NCI-H1436 treated with DMSO at 0.1 percent for 48 hours (cell line): ENCODE data around the gene CD247.

Experiments
- DNase-seq: peaks from one replicate; lab custom pipeline; 2025; lab: John Stamatoyannopoulos, UW

The CD247 gene

DNA sequence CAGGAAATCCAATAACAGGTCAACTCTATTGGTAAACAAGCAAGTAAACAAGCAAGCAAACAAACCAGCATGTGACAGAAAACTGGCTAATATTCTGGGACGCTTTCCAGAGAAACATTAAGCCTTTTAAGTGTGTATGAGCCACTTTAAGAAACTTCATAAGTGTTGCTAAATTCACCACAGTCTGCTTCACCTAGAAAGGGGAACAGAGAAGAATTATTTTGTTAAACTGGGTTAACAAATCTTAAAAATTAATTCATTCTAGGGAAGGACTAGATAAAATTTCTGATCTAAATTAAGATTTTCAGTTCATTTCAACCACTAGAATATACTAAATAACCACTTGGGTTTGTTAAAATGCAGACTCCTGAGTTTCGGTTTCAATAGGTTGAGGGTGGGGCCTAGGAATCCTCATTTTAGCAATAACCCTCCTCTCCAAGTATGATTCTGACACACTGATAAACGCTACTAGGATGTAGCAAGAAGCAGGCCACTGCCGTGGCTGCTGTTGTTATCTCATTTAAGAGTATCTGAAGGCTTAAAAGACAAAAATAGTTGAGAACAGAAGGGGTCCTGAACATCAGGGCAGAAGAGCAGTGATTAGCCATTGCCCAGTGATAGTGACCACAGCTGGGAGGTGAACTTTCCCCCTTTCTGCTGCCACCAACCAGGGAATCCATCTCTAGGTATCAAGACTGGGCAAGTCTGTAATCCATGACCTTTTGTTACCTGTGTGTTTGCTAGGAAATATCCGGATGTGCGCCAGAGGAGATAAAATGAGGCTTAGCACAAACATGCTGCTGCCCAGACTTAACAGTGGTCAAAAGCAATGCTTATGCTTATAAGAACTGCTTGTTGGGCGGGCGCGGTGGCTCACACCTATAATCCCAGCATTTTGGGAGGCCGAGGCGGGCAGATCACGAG, 24.0 kb upstream of the CD247 start:
- no peak for DNase-seq

DNA sequence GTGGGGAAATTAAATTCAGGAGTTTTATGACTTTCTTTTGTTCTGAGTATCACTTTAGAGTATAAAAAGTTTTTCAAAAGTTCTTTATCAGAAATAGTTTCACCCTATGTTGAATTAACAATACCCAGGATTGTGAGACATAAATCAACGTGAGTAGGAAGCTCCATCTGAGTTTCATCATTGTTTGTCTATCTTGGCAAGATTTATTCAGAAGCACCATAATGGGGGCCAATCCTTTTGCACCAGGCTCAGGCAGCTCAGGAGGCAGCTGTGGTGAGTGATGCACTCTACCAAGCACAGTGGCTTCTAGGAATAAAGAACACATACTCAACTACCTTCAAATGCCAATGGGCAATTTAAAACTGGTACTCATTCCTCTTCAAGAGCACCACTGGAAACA, 23.3 kb upstream of the CD247 start:
- DNase-seq, result no peak

GRCh38 chr1:167541003-167541402, 22.7 kb upstream of the CD247 start:
- DNase-seq, result no peak

DNA sequence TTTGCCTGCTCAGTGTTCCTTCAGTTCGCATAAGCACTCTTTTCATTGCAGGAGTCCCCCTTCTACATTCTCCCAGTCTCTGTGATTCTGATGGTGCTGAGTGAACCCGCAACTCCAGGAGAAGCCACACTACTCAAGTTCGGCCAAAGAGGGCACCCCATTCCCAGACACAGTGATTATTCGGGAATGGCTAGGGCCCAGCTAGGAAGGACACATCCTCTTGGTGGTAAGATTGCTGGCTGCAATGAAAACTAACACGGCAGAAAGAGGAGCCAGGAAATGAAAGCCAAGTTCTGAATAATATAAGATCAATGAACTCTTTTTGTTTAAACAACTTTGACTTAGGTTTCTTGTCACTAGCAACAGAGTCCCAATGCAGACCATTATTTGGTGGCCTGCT, 20.3 kb upstream of the CD247 start:
- DNase-seq, result no peak

- no peak for DNase-seq
These were observed 15.5 kb upstream of the CD247 start for GRCh38 chr1:167533851-167534300.

GRCh38 chr1:167532964-167533824, 14.9 kb upstream of the CD247 start:
- DNase-seq, result no peak

- no peak for DNase-seq
These were observed 14.0 kb upstream of the CD247 start for GRCh38 chr1:167532375-167532774.

GRCh38 chr1:167529829-167530474, 11.6 kb upstream of the CD247 start:
- DNase-seq, result no peak

GRCh38 chr1:167528057-167528728, 9.9 kb upstream of the CD247 start:
- DNase-seq, result no peak

DNA sequence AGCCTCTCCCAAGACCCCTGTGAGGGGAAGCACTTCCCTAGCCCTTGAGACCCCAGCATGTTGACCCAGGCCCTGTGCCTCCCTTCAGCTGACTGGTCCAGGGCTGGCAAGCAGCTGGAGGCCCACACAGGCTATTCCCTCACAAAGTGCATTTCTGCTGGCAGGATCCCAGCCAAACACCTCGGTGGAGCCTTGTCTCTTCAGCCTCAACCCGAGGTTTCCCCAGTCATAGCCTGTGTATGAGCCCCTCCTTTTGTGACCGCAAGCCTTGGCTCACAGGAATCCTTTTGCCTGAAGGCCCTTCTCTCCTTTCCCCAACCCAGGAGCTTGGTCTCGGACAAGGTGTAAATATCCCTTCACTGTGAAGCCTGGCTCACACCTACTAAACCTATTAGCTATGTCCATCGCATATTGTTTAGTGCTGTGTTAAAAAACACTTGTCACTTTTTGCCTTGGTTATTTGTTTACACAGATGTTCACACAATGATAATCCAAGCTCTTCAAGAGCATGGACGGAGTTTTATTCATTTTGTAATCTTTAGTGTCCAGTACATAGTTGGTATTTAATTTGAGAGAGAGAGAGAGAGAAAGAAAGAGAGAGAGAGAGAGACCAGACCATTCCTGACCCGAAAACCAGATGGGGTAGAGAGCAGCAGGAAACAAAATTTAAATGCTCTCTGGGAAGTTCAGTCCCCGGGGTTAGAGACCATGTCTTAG, 8.5 kb upstream of the CD247 start:
- DNase-seq, result no peak

- no peak for DNase-seq
These were observed 6.3 kb upstream of the CD247 start for GRCh38 chr1:167524651-167525050.

- DNase-seq, result no peak
These were observed 3.9 kb upstream of the CD247 start for GRCh38 chr1:167522246-167522645.

DNA sequence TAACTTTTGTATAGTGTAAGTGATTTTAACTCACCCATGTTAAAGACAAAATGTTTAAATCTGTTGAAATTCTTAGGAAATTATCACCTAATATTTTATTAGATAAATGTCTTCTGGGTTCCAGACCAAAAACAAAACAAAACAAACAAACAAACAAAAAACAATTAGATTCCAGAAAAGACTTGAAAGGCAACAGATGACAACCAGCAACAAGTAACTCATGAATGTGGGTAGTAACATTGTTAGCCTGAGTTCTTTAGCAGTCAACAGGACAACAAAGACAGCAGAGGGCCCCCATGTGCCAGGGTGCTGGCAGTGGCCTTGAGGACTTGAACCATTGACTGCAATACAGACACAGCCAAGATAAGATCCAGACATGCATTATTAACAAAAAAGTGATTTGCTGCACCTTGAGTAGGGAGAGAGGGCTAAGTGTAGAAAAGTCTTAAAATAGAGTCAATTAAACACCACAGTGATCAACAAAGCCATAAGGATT, 2.4 kb upstream of the CD247 start:
- no peak for DNase-seq

DNA sequence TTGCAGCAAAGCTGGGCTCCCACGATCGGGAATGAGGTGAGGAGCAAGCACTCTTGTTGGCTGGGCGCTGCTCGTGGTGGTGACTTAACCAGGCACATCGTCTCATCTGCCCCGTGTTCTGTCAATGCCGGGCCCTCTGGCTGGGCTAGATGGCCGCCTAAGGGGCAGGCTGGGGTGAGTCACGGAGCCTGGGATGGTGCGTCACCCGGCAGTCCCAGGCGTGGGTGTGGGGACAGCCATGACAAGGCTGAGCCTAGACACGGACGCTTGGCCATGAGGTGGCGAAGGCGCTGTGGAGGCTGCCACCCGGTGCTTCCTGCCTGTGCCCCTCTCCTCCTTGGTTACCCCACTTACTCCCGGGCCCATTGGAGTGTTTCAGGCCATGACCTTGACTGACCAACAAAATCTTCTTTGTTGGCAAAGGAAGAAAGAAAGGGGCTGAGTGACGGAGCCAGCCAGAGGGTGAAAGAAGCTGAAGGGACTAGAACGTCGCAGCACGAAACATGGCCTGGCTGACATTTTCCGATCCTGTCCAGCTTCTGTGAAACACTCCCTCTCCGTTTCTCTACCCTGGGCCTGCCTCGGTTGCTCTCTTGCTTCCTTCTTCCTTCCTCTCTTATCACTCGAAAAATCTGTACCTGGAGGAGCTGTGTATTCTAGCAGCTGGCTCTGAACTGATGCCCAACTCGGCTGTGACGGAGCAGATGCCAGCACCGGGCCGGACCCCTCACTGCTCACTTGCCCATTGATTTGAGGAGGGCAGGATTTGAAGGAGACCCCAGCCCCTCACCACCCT, 596 bp downstream of the CD247 start:
- no peak for DNase-seq

DNA sequence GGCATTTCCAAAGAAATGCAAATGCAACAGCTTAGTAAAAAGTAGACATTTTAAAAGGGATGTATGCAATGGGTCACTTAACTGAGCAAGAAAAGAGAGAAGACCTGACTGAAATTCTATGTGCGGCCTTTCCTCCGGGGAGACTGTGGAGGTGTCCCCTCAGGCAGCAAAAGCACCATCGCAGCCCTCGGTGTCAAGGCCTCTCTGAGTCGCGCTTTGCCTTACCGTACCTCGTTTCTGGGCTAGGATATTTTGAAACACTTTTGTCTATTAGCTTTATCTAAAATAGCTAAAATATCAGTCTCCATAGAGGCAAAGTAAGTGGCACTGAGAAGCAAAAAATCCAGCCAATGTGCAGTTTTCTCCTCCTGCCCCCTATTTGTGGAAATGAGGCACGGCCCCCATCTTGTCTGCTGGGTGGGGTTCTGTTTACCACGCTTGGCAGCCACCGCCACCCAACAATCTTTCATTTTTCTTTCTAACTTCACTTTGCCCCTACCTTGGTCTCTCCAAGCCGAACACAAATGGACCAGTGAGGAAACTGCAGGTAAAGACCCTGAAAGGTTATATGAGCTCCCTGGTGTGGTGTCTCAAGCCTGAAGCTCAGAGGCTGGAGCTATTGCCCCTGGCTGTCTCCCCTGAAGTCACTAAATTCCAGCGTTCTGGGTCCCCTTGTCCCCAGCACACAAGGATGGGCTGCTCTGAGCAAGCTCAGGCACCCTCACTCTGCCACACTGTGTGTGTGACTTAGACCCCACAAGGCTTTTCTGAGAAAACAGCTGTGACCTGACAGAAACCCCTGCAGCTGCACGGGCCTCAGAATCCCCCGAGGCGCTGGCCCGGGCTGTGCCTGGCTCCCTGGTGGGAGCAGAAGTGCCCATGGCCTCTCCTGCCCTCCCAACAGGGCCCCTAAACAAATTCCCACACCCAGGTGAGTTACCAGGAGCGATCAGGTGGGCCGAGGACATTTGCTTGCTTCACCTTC, 1.6 kb downstream of the CD247 start:
- no peak for DNase-seq

DNA sequence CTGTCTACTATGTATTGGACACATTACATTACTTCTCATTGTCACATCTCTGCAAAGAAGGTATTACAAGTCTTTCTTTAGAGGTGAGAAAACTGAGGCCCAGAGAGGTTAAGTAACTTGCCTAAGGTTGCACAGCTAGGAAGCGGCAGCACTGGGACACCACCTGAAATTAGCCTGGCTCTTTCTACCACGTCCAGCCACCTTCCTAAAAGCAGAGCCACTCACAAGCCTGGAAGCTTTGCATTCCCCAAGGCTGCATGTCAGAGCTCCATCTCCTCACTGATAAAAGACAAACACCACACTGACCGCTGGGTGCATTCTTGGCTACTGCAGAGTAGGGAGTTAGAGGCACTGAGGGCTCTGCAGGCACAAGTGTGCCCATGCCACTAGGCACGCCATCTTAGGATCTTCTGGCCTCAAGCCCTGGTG, 2.4 kb downstream of the CD247 start:
- no peak for DNase-seq

GRCh38 chr1:167515461-167515860, 2.9 kb downstream of the CD247 start:
- no peak for DNase-seq

- DNase-seq, result no peak
These were observed 4.0 kb downstream of the CD247 start for GRCh38 chr1:167514288-167514687.
